ENCODE results near the gene LTBR. TPM values are rescaled to one million over a fixed set of nuclear protein-coding genes. Genes with fewer than 3 reads are reported as not detected.

The LTBR gene
- total RNA-seq, 2 experiments from 2014 or later, result 1.5 to 1.6 TPM

- TF ChIP-seq, protein P1, sequence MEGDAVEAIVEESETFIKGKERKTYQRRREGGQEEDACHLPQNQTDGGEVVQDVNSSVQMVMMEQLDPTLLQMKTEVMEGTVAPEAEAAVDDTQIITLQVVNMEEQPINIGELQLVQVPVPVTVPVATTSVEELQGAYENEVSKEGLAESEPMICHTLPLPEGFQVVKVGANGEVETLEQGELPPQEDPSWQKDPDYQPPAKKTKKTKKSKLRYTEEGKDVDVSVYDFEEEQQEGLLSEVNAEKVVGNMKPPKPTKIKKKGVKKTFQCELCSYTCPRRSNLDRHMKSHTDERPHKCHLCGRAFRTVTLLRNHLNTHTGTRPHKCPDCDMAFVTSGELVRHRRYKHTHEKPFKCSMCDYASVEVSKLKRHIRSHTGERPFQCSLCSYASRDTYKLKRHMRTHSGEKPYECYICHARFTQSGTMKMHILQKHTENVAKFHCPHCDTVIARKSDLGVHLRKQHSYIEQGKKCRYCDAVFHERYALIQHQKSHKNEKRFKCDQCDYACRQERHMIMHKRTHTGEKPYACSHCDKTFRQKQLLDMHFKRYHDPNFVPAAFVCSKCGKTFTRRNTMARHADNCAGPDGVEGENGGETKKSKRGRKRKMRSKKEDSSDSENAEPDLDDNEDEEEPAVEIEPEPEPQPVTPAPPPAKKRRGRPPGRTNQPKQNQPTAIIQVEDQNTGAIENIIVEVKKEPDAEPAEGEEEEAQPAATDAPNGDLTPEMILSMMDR (IDR thresholded peaks at IDR 0.05), result peak; percentile 80
- Mint-ChIP-seq H3K4me1 (ENCODE audit: low read depth) (peaks cover 46% of the 10 kb centered on the region), H3K9me3 (no peaks in the 10 kb centered on the region), H3K27me3 (no peaks in the 10 kb centered on the region), H3K36me3 (ENCODE audit: low read depth) (no peaks in the 10 kb centered on the region), H3K27ac (peak overlapping the region; percentile 93), H3K4me3 (peak overlapping the region; percentile 50)
- ATAC-seq (peak; percentile 55), DNase-seq (peak; percentile 87)
- intact Hi-C loops (cut with micrococcal nuclease), result loop anchor here (1.0 to 10.0 kb wide), 2 partner anchors 42 to 89 kb away; no protein-coding TSS in a partner anchor
- CTCF ChIA-PET, result interaction anchor here (0.6 to 8.2 kb wide), 30 partner anchors 9 to 135 kb away, joined by 3 to 145 read pairs (median 4); partner anchors contain the start of genes CD27, MRPL51, TAPBPL and VAMP1
- POLR2A ChIA-PET, result interaction anchor here (0.9 to 8.0 kb wide), 10 partner anchors 9 to 114 kb away, joined by 3 to 104 read pairs (median 29); partner anchors contain the start of genes CD27, GAPDH, MRPL51 and TAPBPL
These were observed 39.5 kb downstream of the LTBR start for GRCh38 chr12:6423267-6424007.

- CTCF ChIA-PET, result interaction anchor here (0.6 to 8.2 kb wide), 29 partner anchors 10 to 300 kb away, joined by 3 to 145 read pairs (median 5); partner anchors contain the start of genes CD27, COPS7A, MRPL51 and TAPBPL
- TF ChIP-seq, protein P1 (IDR thresholded peaks at IDR 0.05), result no peak
- ATAC-seq (peak; percentile 1), DNase-seq (no peak)
- intact Hi-C loops (cut with micrococcal nuclease), result loop anchor here (10.0 kb wide), 1 partner anchor 89 kb away; no protein-coding TSS in a partner anchor
- H3K4me1 Mint-ChIP-seq (ENCODE audit: low read depth), result peaks cover 48% of the 10 kb centered on the region
- H3K9me3 Mint-ChIP-seq, result no peaks in the 10 kb centered on the region
- H3K36me3 Mint-ChIP-seq (ENCODE audit: low read depth), result no peaks in the 10 kb centered on the region
- POLR2A ChIA-PET, result interaction anchor here (0.6 to 8.0 kb wide), 12 partner anchors 8 to 113 kb away, joined by 3 to 104 read pairs (median 10); partner anchors contain the start of genes CD27, GAPDH, MRPL51 and TAPBPL
- peak overlapping the region; percentile 93 for H3K27ac Mint-ChIP-seq
- H3K27me3 Mint-ChIP-seq, result no peaks in the 10 kb centered on the region
- peak overlapping the region; percentile 50 for H3K4me3 Mint-ChIP-seq
These were observed 40.0 kb downstream of the LTBR start for GRCh38 chr12:6424008-6424347.

DNA sequence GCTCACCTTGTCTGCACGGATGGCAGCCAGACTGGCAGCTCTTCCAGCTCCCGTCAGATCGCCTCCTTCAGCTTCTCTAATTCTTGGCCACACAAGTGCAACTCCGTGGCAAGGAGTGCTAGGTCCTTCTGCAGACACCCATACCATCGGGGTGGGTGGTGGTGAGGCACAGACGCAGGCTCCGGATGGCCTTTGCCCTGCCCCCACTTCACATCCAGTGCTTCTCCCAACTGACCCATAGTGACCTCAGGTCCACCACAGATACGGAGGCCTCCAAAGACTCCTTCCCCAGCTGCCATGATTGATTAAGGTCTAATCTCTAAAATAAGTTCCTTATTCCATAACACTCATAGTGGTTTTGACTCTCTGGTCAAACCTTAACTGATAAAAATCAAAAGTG lies 40.9 kb downstream of the LTBR start:
- DNase-seq, result no peak
- H3K4me3 Mint-ChIP-seq, result peak overlapping the region; percentile 37
- H3K27me3 Mint-ChIP-seq, result no peaks in the 10 kb centered on the region
- TF ChIP-seq, protein P1 (IDR thresholded peaks at IDR 0.05), result no peak
- CTCF ChIA-PET, result interaction anchor here (0.8 to 8.2 kb wide), 15 partner anchors 10 to 299 kb away, joined by 3 to 145 read pairs (median 12); partner anchors contain the start of genes CD27, COPS7A, MRPL51 and TAPBPL
- peaks cover 52% of the 10 kb centered on the region for H3K4me1 Mint-ChIP-seq (ENCODE audit: low read depth)
- intact Hi-C loops (cut with micrococcal nuclease), result loop anchor here (5.0 to 10.0 kb wide), 2 partner anchors 90 to 112 kb away; no protein-coding TSS in a partner anchor
- no peaks in the 10 kb centered on the region for H3K9me3 Mint-ChIP-seq
- POLR2A ChIA-PET, result interaction anchor here (0.6 to 8.0 kb wide), 11 partner anchors 19 to 132 kb away, joined by 3 to 104 read pairs (median 28); partner anchors contain the start of genes CD27, GAPDH, MRPL51 and TAPBPL
- ATAC-seq, result no peak
- H3K36me3 Mint-ChIP-seq (ENCODE audit: low read depth), result no peaks in the 10 kb centered on the region
- H3K27ac Mint-ChIP-seq, result peak overlapping the region; percentile 85

- DNase-seq (peak; percentile 71), ATAC-seq (peak; percentile 3)
- intact Hi-C loops (cut with micrococcal nuclease), result loop anchor here (2.0 to 10.0 kb wide), 4 partner anchors 37 to 111 kb away; partner anchors contain the start of gene MRPL51
- peaks cover 62% of the 10 kb centered on the region for H3K4me1 Mint-ChIP-seq (ENCODE audit: low read depth)
- peak overlapping the region; percentile 76 for H3K4me3 Mint-ChIP-seq
- TF ChIP-seq, protein P1 (IDR thresholded peaks at IDR 0.05), result no peak
- no peaks in the 10 kb centered on the region for H3K27me3 Mint-ChIP-seq
- CTCF ChIA-PET, result interaction anchor here (0.6 to 8.2 kb wide), 15 partner anchors 9 to 298 kb away, joined by 3 to 145 read pairs (median 8); partner anchors contain the start of genes CD27, COPS7A, TAPBPL and VAMP1
- POLR2A ChIA-PET, result interaction anchor here (1.0 to 8.0 kb wide), 15 partner anchors 10 to 142 kb away, joined by 3 to 104 read pairs (median 7); partner anchors contain the start of genes CD27, GAPDH, MRPL51 and NOP2
- H3K9me3 Mint-ChIP-seq, result no peaks in the 10 kb centered on the region
- H3K27ac Mint-ChIP-seq, result peak overlapping the region; percentile 92
- no peaks in the 10 kb centered on the region for H3K36me3 Mint-ChIP-seq (ENCODE audit: low read depth)
These were observed 41.9 kb downstream of the LTBR start for GRCh38 chr12:6425590-6426531.

Measured in activated CD8-positive, alpha-beta T cell treated with anti-CD3 and anti-CD28 coated beads for 36 hours (primary cell).